GM13976 (cell line): ENCODE results near the gene RIN3.
A peak's percentile ranks its signal among the peaks of the same experiment; 100 is the strongest.

Experiments used
- DNase-seq: peaks from one replicate; pipeline ENCODE4 v3.0.0; 2012; ENCODE audit warnings: low spot score
- in situ Hi-C: fragments of 300-500 bp; cut with MboI; formaldehyde crosslinking; loops from one replicate; pipeline ENCODE4 v1.12.0; 2022; ENCODE audit warnings: low sequenced_read_pairs, mixed read lengths, inconsistent platforms; ENCODE audit not compliant: unreplicated experiment
- TF ChIP-seq, protein P1 (sequence below): IDR thresholded peaks from 2 replicates; pipeline ENCODE4 v1.5.1; 2012; ENCODE audit warnings: borderline replicate concordance, mild to moderate bottlenecking; ENCODE audit not compliant: insufficient read depth; ENCODE audit errors: extremely low read depth, missing control alignments, control extremely low read depth

Gene RIN3

GRCh38 chr14:92581966-92582566, 68.5 kb downstream of the RIN3 start:
- DNase-seq = peak; percentile 42
- in situ Hi-C loops = loop anchor here (25.0 kb wide), 1 partner anchor 205 kb away; the partner anchor contains the start of gene GOLGA5
- TF ChIP-seq, protein P1, sequence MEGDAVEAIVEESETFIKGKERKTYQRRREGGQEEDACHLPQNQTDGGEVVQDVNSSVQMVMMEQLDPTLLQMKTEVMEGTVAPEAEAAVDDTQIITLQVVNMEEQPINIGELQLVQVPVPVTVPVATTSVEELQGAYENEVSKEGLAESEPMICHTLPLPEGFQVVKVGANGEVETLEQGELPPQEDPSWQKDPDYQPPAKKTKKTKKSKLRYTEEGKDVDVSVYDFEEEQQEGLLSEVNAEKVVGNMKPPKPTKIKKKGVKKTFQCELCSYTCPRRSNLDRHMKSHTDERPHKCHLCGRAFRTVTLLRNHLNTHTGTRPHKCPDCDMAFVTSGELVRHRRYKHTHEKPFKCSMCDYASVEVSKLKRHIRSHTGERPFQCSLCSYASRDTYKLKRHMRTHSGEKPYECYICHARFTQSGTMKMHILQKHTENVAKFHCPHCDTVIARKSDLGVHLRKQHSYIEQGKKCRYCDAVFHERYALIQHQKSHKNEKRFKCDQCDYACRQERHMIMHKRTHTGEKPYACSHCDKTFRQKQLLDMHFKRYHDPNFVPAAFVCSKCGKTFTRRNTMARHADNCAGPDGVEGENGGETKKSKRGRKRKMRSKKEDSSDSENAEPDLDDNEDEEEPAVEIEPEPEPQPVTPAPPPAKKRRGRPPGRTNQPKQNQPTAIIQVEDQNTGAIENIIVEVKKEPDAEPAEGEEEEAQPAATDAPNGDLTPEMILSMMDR = no peak

DNA sequence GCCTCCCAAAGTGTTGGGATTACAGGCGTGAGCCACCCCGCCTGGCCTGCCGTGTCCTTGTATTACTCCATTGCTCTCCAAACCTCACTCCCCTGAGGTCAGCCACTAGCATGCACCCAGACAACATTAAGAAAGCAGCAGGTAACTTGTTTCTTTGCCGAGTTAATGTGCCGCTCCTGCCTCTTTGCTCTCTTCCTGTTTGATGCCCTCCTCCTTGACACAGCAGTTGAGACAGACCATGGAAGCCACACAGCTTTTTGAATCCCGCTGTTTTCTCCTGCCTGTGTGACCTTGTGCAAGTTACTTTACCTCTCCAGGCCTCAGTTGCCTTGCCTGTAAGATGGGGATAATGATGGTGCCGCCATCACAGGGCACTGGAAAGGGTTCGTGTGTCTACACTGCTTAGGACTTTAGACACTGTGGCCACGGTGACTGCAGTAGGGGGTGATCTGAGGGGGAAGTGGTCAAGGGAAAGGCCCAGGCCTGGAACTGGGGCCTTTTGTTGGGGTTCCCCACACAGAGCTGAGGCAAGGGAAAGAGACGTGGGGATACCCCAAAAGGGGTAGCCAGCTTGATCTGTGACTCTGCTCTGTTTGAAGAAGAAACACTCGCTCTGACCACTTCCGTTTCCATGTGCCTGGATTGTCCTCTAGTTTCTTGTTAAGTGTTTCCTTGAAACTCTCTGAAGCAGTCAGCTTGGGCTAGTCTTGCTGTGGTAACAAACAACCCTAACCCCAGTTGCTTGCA, 69.3 kb downstream of the RIN3 start:
- in situ Hi-C loops = loop anchor here (25.0 kb wide), 1 partner anchor 204 kb away; the partner anchor contains the start of gene GOLGA5
- peak; percentile 78 for DNase-seq
- TF ChIP-seq, protein P1 = no peak

- TF ChIP-seq, protein P1 = no peak
- in situ Hi-C loops = loop anchor here (25.0 kb wide), 1 partner anchor 203 kb away; the partner anchor contains the start of gene GOLGA5
- DNase-seq = no peak
Observed at GRCh38 chr14:92584220-92584619, 70.6 kb downstream of the RIN3 start.

DNA sequence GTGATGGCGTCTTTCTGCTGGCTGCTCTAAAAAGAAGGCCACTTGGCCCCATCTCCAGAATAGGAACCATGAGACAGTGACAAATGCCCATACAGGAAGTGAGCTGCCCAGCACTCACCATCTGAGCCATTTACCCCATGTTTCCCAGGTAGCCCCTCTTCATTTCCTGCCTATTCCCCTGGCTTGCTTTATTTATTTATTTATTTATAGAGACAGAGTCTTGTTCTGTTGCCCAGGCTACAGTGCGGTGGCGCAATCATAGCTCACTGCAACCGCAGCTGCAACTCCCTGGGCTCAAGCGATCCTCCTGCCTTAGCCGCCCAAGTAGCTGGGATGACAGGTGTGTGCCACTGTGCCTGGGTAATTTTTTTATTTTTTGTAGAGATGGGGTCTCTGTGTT, 71.2 kb downstream of the RIN3 start:
- DNase-seq = no peak
- in situ Hi-C loops = loop anchor here (25.0 kb wide), 1 partner anchor 202 kb away; the partner anchor contains the start of gene GOLGA5
- TF ChIP-seq, protein P1 = no peak

DNA sequence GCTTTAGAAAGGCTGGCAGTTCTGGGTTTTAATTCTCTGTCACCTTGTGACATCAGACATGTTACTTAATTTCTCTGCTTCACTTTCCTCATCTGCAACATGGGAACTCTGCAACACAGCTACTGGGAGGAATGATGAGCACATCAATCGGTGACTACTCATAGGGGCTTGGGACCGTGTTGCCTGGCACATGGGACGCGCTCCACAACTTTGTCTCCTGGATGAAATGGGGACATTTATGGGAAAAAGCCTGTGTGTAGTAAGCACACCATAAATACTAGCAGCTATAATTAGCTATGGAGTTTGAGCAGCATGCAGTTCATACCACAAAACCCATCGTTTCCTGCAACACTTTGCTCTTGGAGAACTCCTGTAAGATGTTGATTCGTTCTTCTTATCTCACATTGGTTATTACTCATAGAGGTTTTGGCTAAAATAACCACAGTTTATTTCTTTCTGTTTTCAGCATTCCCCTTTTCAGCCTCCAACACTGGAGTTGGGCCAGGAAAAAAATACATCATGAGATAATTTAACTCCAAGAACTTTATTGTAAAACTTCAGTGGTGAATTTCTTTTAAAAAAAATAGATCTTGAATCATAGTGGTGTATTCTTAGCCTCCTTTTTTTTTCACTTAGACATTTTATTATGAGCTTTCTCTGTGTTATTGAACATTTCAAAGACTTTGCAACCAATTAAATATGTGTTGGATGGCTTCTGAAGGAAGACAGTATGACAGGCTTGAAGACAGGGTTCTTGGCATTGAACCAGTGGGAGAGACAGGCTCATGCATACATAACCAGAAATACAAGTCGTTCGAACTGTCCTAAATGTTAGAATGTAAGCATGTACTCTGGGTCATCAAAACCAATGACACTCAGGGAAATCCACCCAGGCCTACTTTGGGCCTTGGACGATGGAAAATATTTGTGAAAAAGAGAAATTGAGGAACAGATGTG, 72.7 kb downstream of the RIN3 start:
- DNase-seq = no peak
- TF ChIP-seq, protein P1 = no peak
- in situ Hi-C loops = loop anchor here (25.0 kb wide), 1 partner anchor 201 kb away; the partner anchor contains the start of gene GOLGA5
